IMR-90 (cell line): Measurements from ENCODE around the gene GRM5. TPM values are rescaled to one million over a fixed set of nuclear protein-coding genes. Genes with fewer than 3 reads are reported as not detected.

ENCODE experiments used
- ATAC-seq: fragments of 200-7000 bp; cut with Tn5 transposase; 2 replicates; pipeline ENCODE4 v1.9.1; 2020; ENCODE audit warnings: low read depth, mild to moderate bottlenecking, moderate library complexity
- BruUV-seq: library from RNA; stranded (reverse); fragments of 400-500 nt; replicated peaks from 2 replicates; lab custom pipeline; 2021; lab: Mats Ljungman, UMichigan
- CTCF ChIA-PET: fragments of 300-600 bp; formaldehyde crosslinking; extraction: SDS; loops from one replicate; lab custom pipeline; 2021; ENCODE audit warnings: antibody characterized with exemption; lab: Yijun Ruan, JAX
- POLR2A ChIA-PET: fragments of 300-600 bp; sonication (Branson Sonifier 250); formaldehyde crosslinking; loops from one replicate; lab custom pipeline; 2022; ENCODE audit warnings: antibody characterized with exemption; ENCODE audit not compliant: unreplicated experiment; lab: Charles Lee
- DNase-seq: peaks from one replicate; pipeline ENCODE4 v3.0.0; 2013
- H2AFZ ChIP-seq: replicated peaks from 2 replicates; pipeline ENCODE3; 2013; ENCODE audit warnings: low read length, mild to moderate bottlenecking; ENCODE audit not compliant: poor library complexity
- H2AK5ac ChIP-seq: 2 replicates; pipeline ENCODE4 v1.6.1; 2013; ENCODE audit warnings: low read depth, low read length, inconsistent platforms
- H2AK9ac ChIP-seq: replicated peaks from 2 replicates; pipeline ENCODE3; 2013; ENCODE audit warnings: mild to moderate bottlenecking, low read depth, low read length, moderate library complexity; ENCODE audit not compliant: poor library complexity
- H2BK120ac ChIP-seq: 2 replicates; pipeline ENCODE4 v1.6.1; 2013; ENCODE audit warnings: low read depth, low read length, inconsistent platforms
- H2BK15ac ChIP-seq: 3 replicates; pipeline ENCODE4 v1.6.1; 2013; ENCODE audit warnings: low read depth, low read length, inconsistent platforms
- H2BK20ac ChIP-seq: 2 replicates; pipeline ENCODE4 v1.6.1; 2013; ENCODE audit warnings: low read depth, mild to moderate bottlenecking, inconsistent platforms, low read length, moderate library complexity
- H2BK5ac ChIP-seq: 2 replicates; pipeline ENCODE4 v1.6.1; 2013; ENCODE audit warnings: mild to moderate bottlenecking, low read depth, low read length, inconsistent platforms; ENCODE audit not compliant: poor library complexity, severe bottlenecking
- H3K14ac ChIP-seq: replicated peaks from 2 replicates; pipeline ENCODE4 v1.6.1; 2013; ENCODE audit warnings: low read depth, low read length, inconsistent platforms
- H3K18ac ChIP-seq: 2 replicates; pipeline ENCODE4 v1.6.1; 2013; ENCODE audit warnings: low read depth, low read length, control low read depth
- H3K23ac ChIP-seq: 2 replicates; pipeline ENCODE4 v1.6.1; 2013; ENCODE audit warnings: low read depth, low read length, inconsistent platforms
- H3K27ac ChIP-seq: 2 replicates; pipeline ENCODE4 v1.5.1; 2013; ENCODE audit warnings: mild to moderate bottlenecking, control low read depth, low read length; ENCODE audit not compliant: insufficient read depth
- H3K27me3 ChIP-seq: 2 replicates; pipeline ENCODE4 v1.6.1; 2013; ENCODE audit warnings: low read length; ENCODE audit not compliant: control insufficient read depth, insufficient read depth
- H3K36me3 ChIP-seq: 2 replicates; pipeline ENCODE4 v1.6.1; 2013; ENCODE audit warnings: low read length, mixed read lengths; ENCODE audit not compliant: control insufficient read depth, insufficient read depth
- H3K4ac ChIP-seq: 2 replicates; pipeline ENCODE4 v1.6.1; 2013; ENCODE audit warnings: low read depth, low read length, inconsistent platforms
- H3K4me1 ChIP-seq: 2 replicates; pipeline ENCODE4 v1.6.1; 2013; ENCODE audit warnings: low read length, mixed read lengths; ENCODE audit not compliant: control insufficient read depth, insufficient read depth
- H3K4me2 ChIP-seq: 2 replicates; pipeline ENCODE4 v1.6.1; 2013; ENCODE audit warnings: low read depth, mild to moderate bottlenecking, control low read depth, low read length, moderate library complexity
- H3K4me3 ChIP-seq: 2 replicates; pipeline ENCODE4 v1.5.1; 2013; ENCODE audit warnings: low read depth, mild to moderate bottlenecking, control low read depth, low read length, moderate library complexity; ENCODE audit not compliant: insufficient read depth
- H3K56ac ChIP-seq: 2 replicates; pipeline ENCODE4 v1.6.1; 2013; ENCODE audit warnings: low read length, inconsistent platforms; ENCODE audit not compliant: insufficient read depth; ENCODE audit errors: extremely low read depth
- H3K79me1 ChIP-seq, 2 experiments: 2 replicates each; pipeline ENCODE4 v1.6.1; 2013; ENCODE audit warnings: low read length in 2 of 2, inconsistent platforms in 1 of 2, low read depth in 1 of 2
- H3K9ac ChIP-seq: 2 replicates; pipeline ENCODE4 v1.6.1; 2013; ENCODE audit warnings: low read depth, low read length, control low read depth
- H3K9me1 ChIP-seq: 2 replicates; pipeline ENCODE4 v1.6.1; 2013; ENCODE audit warnings: low read length, inconsistent platforms; ENCODE audit not compliant: insufficient read depth
- H3K9me3 ChIP-seq: 2 replicates; pipeline ENCODE4 v1.6.1; 2013; ENCODE audit warnings: low read length; ENCODE audit not compliant: control insufficient read depth, insufficient read depth
- H4K20me1 ChIP-seq: 2 replicates; pipeline ENCODE4 v1.6.1; 2013; ENCODE audit warnings: low read length, inconsistent platforms; ENCODE audit not compliant: insufficient read depth
- H4K5ac ChIP-seq: 2 replicates; pipeline ENCODE4 v1.6.1; 2013; ENCODE audit warnings: mild to moderate bottlenecking, low read depth, low read length, control low read depth
- H4K8ac ChIP-seq, 2 experiments: 2 replicates each; pipeline ENCODE4 v1.6.1; 2013; ENCODE audit warnings: low read depth in 2 of 2, low read length in 2 of 2, control low read depth in 1 of 2, inconsistent platforms in 1 of 2
- H4K91ac ChIP-seq: 2 replicates; pipeline ENCODE4 v1.6.1; 2013; ENCODE audit warnings: low read depth, low read length, inconsistent platforms; ENCODE audit not compliant: insufficient read depth
- BHLHE40 ChIP-seq: fragments of 150-350 bp; IDR thresholded peaks from 2 replicates; pipeline ENCODE4 v1.6.1; 2016; ENCODE audit warnings: mild to moderate bottlenecking, low read depth, low read length
- CEBPB ChIP-seq: IDR thresholded peaks from 2 replicates; pipeline ENCODE4 v1.6.1; 2012; ENCODE audit warnings: low read depth, low read length, improper control_type of control experiment
- CHD1 ChIP-seq: IDR thresholded peaks from 2 replicates; pipeline ENCODE4 v1.6.1; 2012; ENCODE audit warnings: low read depth, low read length, improper control_type of control experiment
- CTCF ChIP-seq: conservative IDR thresholded peaks from 2 replicates; pipeline ENCODE4 v1.5.1; 2012; ENCODE audit warnings: mild to moderate bottlenecking, low read depth, low read length, improper control_type of control experiment
- ELK1 ChIP-seq: fragments of 150-350 bp; IDR thresholded peaks from 2 replicates; pipeline ENCODE4 v1.6.1; 2016; ENCODE audit warnings: low read depth, mild to moderate bottlenecking, low read length, moderate library complexity, borderline replicate concordance
- MAFK ChIP-seq: IDR thresholded peaks from 2 replicates; pipeline ENCODE4 v1.6.1; 2012; ENCODE audit warnings: low read depth, low read length, improper control_type of control experiment
- MAZ ChIP-seq: IDR thresholded peaks from 2 replicates; pipeline ENCODE4 v1.6.1; 2012; ENCODE audit warnings: low read depth, mild to moderate bottlenecking, low read length, improper control_type of control experiment, moderate library complexity, borderline replicate concordance
- MXI1 ChIP-seq: IDR thresholded peaks from 2 replicates; pipeline ENCODE4 v1.6.1; 2012; ENCODE audit warnings: low read depth, mild to moderate bottlenecking, low read length, moderate library complexity, borderline replicate concordance
- POLR2A ChIP-seq: IDR thresholded peaks from 2 replicates; pipeline ENCODE4 v1.6.1; 2012; ENCODE audit warnings: mild to moderate bottlenecking, low read depth, low read length
- RAD21 ChIP-seq: IDR thresholded peaks from 2 replicates; pipeline ENCODE4 v1.6.1; 2012; ENCODE audit warnings: low read length, improper control_type of control experiment
- RCOR1 ChIP-seq: IDR thresholded peaks from 2 replicates; pipeline ENCODE4 v1.6.1; 2012; ENCODE audit warnings: mild to moderate bottlenecking, low read length, improper control_type of control experiment; ENCODE audit not compliant: insufficient replicate concordance
- RFX5 ChIP-seq: IDR thresholded peaks from 2 replicates; pipeline ENCODE4 v1.8.0; 2012; ENCODE audit warnings: low read depth, mild to moderate bottlenecking, low read length, moderate library complexity
- SMC3 ChIP-seq: fragments of 150-350 bp; IDR thresholded peaks from 2 replicates; pipeline ENCODE4 v1.6.1; 2016; ENCODE audit warnings: low read depth, mild to moderate bottlenecking, antibody characterized with exemption, low read length, moderate library complexity
- WGBS, 2 experiments: methylation state at CpG; one replicate each; pipeline versions ENCODE4 v1.1.5 to v1.1.7; 2013; ENCODE audit warnings: missing lambda C conversion rate in 2 of 2; ENCODE audit not compliant: insufficient read length in 1 of 2; ENCODE audit errors: extremely low coverage in 2 of 2; 5-methylcytosine and 5-hydroxymethylcytosine counted together
- dilution Hi-C: fragments of 300-500 bp; cut with HindIII; formaldehyde crosslinking; loops from one replicate; pipeline ENCODE4 v1.14.3; 2018; ENCODE audit warnings: low sequenced_read_pairs; ENCODE audit not compliant: unreplicated experiment
- in situ Hi-C: fragments of 300-500 bp; cut with MboI; formaldehyde crosslinking; loops from 3 replicates; pipeline ENCODE4 v1.14.3; 2019; ENCODE audit warnings: low sequenced_read_pairs, inconsistent platforms, mixed read lengths
- intact Hi-C: fragments of 100-400 bp; cut with micrococcal nuclease; formaldehyde crosslinking; loops from 2 replicates; pipeline ENCODE4 v1.10.0; 2022
- polyA plus RNA-seq, 3 experiments: library from polyadenylated mRNA; depleted of rRNA; stranded (reverse); fragments of >200 nt; gene quantifications; 2 replicates each; pipeline ENCODE4 v1.2.3, GENCODE V29; 2012; ENCODE audit warnings: low replicate concordance in 1 of 3
- total RNA-seq: library from RNA; depleted of rRNA; stranded (reverse); fragments of >200 nt; gene quantifications from 2 replicates; pipeline ENCODE4 v1.2.3, GENCODE V29; 2012

Gene GRM5
- total and polyA plus RNA-seq, 2 of the 4 experiments (the other 2 are of a cell fraction) = under 0.01 TPM

- WGBS, 2 experiments = 0% methylated on average over 1 of the region's 5 CpGs; no CpG with 5 or more reads in 1 of the 2 experiments
- Histone ChIP-seq H4K8ac (peak overlapping the region; percentile 32 to 95), H3K14ac (peak overlapping the region; percentile 84), H4K91ac (peak overlapping the region; percentile 77), H3K4ac (peak overlapping the region; percentile 91), H3K56ac (peak overlapping the region; percentile 83), H3K79me1 (no peaks in the 10 kb centered on the region), H2BK15ac (peak overlapping the region; percentile 44; the same call in 1 of the 3 replicates), H2BK20ac (peak overlapping the region; percentile 91), H2AFZ (peak overlapping the region; percentile 83), H3K4me3 (no peak overlapping the region), H3K9me3 (no peaks in the 10 kb centered on the region), H2BK5ac (peak overlapping the region; percentile 42), H3K18ac (peak overlapping the region; percentile 87), H3K27me3 (no peaks in the 10 kb centered on the region), H3K4me1 (peaks cover 2% of the 10 kb centered on the region; the same call in 1 of the 2 replicates), H3K9me1 (peaks cover 7% of the 10 kb centered on the region; the same call in 1 of the 2 replicates), H3K4me2 (peak overlapping the region; percentile 32; the same call in 1 of the 2 replicates), H3K36me3 (no peaks in the 10 kb centered on the region), H2BK120ac (peak overlapping the region; percentile 93), H2AK9ac (peak overlapping the region; percentile 23), H3K9ac (peak overlapping the region; percentile 11; the same call in 1 of the 2 replicates), H4K20me1 (no peaks in the 10 kb centered on the region), H3K27ac (peak overlapping the region; percentile 28; the same call in 1 of the 2 replicates), H2AK5ac (peak overlapping the region; percentile 73), H4K5ac (peak overlapping the region; percentile 70), H3K23ac (peak overlapping the region; percentile 84)
- intact Hi-C loops = loop anchor here (1.0 to 10.0 kb wide), 11 partner anchors 141 to 1191 kb away; partner anchors contain the start of genes CTSC and RAB38
- BruUV-seq = no TSS peak
- CTCF ChIA-PET = interaction anchor here (0.6 to 3.5 kb wide), 11 partner anchors 8 to 1095 kb away, joined by 3 to 38 read pairs (median 3); no protein-coding TSS in a partner anchor
- dilution Hi-C loops = loop anchor here (25.0 kb wide), 1 partner anchor 532 kb away; no protein-coding TSS in a partner anchor
- DNase-seq = peak; percentile 91
- in situ Hi-C loops = loop anchor here (5.0 to 25.0 kb wide), 3 partner anchors 232 to 1192 kb away; no protein-coding TSS in a partner anchor
- POLR2A ChIA-PET = no interaction called here
- ATAC-seq = peak; percentile 100
- peak; percentile 99 for TF ChIP-seq SMC3
- TF ChIP-seq CEBPB = no peak
- no peak for TF ChIP-seq BHLHE40
- TF ChIP-seq CHD1 = no peak; the same call in 1 of the 2 replicates
- no peak for TF ChIP-seq RFX5
- no peak for TF ChIP-seq MXI1
- TF ChIP-seq CTCF = peak; percentile 100; the same call in 1 of the 2 replicates
- peak; percentile 32; the same call in 1 of the 2 replicates for TF ChIP-seq MAFK
- peak; percentile 38; the same call in 1 of the 2 replicates for TF ChIP-seq MAZ
- peak; percentile 62; the same call in 1 of the 2 replicates for TF ChIP-seq POLR2A
- TF ChIP-seq ELK1 = no peak
- TF ChIP-seq RAD21 = peak; percentile 100
- no peak for TF ChIP-seq RCOR1
Observed at GRCh38 chr11:88543902-88544655, 521.7 kb downstream of the GRM5 start.
